Stimulated activated CD8-positive, alpha-beta memory T cell treated with anti-CD3 and anti-CD28 coated beads, Interleukin-2, amount 100 ng/mL, for 1 hour (primary cell): Measurements from ENCODE around the gene INPP5D.
"Not testable (repeated sequence)": the region's sequence is repeated elsewhere in the genome, so short reads cannot be mapped to it uniquely, and the experiment has no call there.

Source experiments
- DNase-seq, 2 donors: peaks; one replicate each; pipeline ENCODE4 v3.0.0-alpha.2; 2020; ENCODE audit warnings: low read depth in 2 of 2

Gene INPP5D

DNA sequence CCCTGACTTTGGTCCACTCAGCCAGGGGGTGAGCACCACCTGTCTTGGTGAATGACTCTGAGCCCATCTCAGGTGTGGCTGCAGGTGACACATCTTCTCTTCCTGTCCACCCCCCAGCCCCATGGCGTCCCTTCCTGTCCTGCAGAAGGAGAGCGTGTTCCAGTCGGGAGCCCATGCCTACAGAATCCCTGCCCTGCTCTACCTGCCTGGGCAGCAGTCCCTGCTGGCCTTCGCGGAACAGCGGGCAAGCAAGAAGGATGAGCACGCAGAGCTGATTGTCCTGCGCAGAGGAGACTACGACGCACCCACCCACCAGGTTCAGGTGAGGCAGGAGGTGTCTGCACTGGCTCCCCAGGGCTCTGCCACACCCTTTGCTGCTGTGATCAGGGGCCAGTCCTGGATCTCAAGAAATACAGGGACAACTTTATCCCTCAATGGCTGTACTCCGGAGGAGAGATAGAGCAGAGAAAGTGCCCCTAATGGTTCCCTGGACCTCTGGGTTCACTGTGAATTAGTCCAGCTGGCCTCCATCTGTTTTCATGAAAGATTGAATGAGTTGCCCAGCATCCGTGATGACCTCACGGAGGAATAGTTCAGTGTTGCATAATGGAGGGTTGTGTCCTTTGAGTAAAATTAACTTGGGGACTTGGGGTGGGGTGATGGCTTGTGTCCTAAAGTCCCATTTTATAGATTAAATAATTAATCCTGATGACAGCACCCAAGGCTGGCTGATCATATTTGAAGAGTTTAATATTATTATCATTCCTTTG lies 27.4 kb upstream of the INPP5D start, which contains the start of gene NEU2:
Gene NEU2, plus strand, starts transcription at position 122 of the 770 bp plus-strand sequence. Its CDS starts 0 bp downstream, at position 122.
- DNase-seq, result no peak

DNA sequence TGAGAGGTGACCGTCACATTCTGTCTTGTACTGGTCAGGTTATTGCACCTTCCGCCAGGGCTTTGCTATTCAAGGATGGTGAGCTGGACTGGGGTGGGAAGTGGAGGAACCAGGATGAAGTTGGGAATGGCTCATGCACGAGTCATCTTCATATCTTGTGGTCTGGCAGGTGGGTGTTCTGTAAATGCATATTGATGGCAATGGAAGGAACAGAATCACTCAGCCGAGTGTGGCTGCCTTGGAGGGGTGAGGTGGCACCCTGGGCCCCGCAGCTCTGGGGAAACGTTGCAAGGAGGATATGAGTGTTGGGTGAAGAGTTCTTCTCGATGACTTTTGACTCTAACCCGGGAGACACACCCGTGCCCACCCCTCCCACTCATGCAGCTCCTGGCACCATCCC lies 26.5 kb upstream of the INPP5D start:
- DNase-seq, result no peak

DNA sequence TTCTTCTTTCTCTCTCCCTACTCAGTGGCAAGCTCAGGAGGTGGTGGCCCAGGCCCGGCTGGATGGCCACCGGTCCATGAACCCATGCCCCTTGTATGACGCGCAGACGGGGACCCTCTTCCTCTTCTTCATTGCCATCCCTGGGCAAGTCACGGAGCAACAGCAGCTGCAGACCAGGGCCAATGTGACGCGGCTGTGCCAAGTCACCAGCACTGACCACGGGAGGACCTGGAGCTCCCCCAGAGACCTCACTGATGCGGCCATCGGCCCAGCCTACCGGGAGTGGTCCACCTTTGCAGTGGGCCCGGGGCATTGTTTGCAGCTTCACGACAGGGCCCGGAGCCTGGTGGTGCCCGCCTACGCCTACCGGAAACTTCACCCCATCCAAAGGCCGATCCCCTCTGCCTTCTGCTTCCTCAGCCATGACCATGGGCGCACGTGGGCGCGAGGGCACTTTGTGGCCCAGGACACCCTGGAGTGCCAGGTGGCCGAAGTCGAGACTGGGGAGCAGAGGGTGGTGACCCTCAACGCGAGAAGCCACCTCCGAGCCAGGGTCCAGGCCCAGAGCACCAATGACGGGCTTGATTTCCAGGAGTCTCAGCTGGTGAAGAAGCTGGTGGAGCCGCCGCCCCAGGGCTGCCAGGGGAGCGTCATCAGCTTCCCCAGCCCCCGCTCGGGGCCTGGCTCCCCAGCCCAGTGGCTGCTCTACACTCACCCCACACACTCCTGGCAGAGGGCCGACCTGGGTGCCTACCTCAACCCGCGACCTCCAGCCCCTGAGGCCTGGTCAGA lies 25.9 kb upstream of the INPP5D start:
- DNase-seq, result no peak

DNA sequence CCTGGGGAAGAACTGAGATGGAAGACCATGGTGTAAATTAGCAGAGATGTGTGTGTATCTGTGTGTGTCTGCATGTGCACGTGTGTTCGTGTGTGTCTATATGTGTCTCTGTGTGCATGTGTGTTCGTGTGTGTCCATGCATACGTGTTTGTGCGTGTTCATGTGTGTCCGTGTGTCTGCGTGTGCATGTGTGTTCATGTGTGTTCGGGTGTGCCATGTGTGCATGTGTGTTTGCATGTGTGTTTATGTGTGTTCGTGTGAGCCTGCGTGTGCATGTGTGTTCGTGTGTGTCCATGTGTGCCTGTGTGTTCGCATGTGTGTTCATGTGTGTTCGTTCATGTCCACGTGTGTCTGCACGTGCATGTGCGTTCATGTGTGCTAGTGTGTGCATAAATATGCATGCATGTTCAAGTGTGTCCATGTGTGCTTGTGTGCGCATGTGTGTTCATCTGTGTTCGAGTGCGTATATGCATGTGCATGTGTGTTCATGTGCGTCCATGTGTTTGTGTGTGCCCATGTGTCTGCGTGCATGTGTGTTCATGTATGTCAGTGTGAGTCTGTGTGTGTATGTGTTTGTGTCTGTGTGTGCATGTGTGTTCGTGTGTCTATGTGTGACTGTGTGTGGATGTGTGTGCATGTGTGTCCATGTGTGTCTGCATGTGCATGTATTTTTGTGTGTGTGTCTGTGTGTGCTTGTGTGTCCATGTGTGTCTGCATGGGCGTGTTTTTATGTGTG lies 24.5 kb upstream of the INPP5D start:
- no peak for DNase-seq

DNA sequence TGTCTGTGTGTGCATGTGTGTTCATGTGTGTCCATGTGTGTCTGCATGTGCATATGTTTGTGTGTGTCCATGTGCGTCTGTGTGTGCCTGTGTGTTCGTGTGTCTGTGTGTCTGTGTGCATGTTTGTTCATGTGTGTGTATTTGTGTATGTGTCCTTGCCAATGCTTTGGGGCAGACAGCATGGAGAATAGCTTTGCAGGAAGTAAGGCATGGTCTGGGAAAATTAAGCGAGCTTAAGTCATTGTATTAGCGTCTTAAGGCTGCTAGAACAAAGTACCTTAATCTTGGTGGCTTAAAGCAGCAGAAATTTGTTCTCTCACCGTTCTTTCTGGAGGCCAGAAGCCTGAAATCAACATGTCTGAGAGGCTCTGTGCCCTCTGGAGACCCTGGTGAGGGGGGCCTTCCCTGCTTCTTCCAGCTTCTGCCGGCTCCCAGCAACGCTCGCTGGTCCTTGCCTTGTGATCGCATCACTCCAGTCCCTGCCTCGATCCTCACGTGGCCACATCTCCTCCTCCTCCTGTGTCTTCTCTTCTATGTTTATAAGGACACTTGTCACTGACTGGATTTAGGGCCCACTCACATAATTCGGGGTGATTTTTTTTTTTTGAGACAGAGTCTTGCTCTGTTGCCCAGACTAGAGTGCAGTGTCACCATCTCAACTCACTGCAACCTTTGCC lies 23.8 kb upstream of the INPP5D start:
- no peak for DNase-seq

DNA sequence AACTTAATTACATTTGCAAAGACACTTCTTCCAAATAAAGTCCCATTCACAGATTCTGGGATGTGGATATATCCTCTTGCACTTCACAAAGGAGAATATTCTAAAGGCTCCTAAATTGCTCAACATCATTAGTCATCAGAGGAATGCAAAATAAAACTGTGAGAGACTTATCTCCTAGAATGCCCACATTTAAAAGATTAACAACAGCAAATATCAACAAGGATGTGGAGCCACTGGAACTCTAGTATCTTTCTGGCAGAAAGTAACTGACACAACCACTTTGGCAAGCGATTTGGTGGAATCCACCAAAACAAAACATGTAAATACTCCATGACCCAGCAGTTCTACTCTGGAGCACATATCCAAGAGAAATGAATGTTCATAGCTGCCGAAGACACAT lies 23.1 kb upstream of the INPP5D start:
- DNase-seq, result no peak

DNA sequence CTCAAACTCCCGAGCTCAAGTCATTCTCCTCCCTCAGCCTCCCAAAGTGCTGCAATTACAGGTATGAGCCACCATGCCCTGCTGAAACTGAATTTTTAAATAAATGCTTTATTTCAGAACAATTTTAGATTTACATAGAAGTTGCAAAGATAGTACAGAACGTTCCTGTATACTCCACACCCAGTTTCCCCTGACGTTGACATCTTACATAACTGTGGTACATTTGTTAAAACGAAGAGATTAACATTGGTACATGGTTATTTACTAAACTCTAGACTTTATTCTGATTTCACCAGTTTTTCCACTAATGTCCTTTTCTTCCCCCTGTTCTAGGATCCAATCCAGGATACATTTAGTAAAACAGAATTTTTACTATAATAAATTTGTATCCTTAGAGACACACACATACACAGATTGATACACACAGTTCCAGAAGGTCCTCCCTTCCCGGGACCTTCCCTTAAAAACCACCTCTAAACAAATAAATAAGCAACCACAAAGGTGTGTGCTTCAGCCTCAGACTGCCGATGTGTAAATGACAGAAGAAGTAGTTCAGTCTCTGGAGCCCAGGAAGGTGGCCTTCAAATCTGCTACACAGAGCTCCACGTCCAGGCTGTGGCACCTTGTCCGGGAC lies 20.8 kb upstream of the INPP5D start:
- no peak for DNase-seq

DNA sequence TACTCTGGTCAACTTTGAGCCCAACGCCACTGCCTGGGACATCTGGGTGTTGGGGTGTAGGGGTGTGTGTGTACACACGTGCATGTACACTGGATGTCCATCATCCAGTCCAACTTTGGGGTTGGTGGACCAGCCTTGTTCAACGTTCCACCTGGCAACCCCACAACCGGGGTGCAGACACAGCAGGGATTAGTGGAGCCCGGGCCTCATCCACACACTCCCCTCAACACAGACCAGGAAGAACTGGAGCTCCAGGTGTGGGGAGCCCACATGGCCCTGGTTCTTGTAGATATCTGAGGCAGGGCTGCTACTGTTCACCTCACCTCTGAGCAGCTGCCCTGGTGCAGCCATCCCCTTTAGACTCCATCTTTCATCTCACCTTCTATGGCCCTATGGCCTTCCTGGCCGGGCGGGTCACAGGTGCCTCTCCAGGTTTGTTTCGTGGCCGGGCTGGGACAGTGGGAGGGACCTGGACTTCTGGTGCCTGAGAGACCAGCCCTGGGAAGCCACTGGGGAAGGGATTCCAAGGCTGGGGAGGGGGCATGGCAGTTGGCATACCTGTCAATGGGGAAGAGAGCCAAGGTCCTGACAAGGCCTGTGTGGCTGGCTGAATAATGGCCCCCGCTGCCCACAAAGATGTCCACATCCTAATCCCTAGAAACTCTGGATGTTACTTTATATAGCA lies 20.2 kb upstream of the INPP5D start:
- DNase-seq, result no peak

DNA sequence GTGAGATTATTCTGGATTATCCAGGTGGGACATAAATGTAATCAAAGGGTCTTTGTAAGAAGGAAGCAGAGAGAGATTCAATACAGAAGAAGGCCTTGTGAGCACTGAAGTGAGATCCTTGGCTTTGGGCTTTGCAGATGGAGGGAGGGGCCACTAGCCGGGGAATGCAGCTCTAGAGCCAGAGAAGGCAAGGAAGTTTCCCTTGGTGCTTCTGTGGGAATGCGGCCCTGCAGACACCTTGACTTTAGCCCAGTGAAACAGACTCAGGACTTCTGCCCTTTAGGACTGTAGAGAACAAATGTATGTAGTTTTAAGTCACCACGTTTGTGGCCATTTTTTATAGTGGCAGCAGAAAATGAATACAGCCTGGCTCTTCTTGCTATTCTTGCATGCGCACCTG lies 19.6 kb upstream of the INPP5D start:
- no peak for DNase-seq

DNA sequence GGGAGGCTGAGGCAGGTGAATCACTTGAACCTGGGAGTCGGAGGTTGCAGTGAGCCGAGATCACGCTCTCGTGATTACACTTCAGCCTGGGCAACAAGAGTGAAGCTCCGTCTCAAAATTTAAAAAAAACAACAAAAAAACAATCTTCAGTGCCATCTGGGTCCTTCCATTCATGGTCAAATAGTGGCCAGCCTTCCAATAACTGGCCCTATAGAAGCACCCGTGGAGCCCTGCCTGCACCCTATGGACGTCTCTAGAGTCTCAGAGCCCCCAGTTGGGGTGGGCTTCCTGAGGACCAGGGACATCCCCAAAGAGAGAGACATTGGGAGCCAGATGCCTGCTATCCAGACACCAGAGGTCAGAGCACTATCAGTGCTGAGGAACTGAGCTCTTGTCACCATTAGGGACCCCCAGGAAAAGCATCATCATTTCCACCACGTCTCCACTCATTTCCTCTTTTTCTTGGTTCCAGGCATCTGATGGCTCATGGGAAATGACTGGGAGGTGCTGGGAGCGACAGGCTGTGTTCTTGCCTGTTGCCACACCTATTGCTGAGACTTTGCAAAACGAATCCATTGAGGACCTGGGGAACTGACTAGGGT lies 18.3 kb upstream of the INPP5D start:
- no peak for DNase-seq

DNA sequence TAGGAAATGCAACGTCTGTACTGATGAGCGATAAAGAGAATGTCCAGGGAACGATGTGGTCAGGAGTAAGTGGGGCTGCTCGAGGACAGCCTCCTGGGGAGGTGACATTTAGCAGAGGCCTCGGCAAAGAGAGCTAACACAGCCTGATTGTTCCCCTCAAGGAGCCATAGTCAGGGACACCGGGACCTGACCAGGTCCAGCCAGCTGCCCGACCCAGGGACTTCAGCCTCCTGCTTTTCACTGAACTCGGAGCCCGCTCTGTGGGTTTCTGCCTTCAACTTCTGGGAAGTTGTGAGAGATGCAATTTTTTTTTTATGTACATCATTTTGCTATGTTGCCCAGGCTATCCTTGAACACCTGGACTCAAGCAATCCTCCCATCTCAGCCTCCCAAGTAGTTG lies 17.6 kb upstream of the INPP5D start:
- DNase-seq, result no peak

DNA sequence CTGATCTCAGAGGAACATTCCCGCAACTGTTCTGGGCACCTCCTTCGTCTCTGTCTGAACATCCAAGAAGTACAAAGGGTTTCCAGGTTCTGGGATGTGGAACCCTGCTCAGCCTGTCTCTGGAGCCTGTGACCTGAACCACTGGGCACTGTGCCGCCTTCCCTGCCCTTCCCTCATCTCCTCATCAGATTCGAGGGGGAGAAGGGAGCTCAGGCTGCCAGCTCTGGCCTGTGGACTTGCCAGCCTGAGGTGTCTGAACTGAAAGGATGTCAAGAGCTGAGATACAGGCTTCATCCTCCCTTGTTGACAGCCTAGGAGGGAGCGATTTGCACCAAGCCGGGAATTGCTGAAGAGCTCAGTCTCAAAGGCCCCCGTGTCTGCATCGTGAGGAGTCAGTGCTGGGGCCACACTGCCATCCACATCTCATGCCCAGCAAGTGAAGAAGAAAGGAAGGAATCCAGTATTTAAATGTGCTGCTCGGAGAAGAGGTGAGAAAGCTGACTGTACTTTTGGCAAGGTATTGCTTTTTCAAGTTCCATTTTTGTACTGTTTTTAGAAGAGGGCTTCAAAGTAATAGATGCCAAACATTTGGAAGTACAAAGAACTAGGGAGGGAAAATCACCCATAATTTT lies 15.1 kb upstream of the INPP5D start:
- no peak for DNase-seq

DNA sequence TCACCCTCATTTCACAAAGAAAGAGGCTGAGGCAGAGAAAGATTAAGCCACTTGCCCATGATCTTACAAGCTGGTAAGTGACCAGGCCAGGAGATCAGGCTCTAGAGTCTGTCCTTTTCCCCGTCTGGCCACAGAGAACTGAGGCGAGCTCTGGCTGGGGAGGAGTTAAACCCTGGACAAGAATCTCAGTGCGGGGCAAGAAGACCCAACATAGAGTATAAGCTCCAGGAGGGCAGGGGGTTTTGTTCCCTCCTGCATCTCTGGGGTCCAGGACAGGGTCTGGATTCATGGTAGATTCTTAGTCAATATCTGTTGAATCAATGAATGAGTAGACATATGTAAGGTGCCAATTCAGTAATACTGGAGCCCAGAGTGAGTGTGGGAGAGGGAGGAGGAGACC lies 12.9 kb upstream of the INPP5D start:
- no peak for DNase-seq

DNA sequence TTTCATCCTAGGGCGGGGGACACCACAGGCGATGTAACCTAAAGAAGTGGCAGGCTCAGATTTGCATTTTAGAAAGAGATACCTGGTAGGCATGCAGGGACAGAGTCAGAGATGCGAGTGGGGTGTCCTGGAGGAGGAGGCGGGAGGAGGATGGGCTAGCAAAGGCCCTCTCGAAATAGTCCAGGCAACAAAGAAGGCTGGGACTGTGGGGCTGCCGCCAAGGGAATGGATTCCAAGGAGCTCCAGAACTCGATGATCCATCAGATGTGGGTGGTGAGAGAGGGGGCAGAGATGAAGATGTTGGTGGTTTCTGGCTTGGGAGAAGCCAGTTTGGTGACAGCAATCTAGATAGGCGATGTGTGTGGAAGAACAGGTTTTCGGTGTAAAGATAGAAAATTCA lies 12.5 kb upstream of the INPP5D start:
- no peak for DNase-seq

DNA sequence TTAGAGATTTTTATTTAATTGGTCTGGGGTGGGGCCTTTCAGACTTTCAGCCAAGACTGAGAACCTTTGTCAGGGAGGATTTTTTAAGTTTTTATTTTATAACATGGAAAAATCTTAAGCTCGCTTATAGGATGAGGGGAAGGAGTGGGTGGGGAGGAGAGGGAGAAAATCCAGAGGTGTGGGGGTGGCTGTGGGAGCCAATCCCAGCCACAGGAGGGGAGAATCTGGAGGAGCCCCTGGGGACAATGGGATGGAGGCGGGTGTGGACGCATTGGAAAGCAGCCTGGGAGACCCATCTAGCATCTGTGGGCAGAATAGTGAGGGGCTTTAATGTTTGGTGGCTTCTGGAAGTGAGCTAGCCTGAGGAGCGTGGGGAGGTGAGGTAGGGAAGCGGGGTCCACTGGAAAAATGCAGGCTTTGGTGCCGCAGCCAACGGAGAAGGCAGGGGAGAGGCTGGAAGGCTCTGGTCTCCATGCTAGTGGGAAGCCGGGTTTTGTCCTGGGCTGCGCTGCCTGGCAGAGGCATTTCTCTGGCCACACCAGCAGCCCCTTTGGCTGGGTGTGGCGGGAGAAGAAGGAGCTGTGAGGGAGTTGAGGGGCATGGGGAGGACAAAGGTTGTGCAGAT lies 11.5 kb upstream of the INPP5D start:
- no peak for DNase-seq

DNA sequence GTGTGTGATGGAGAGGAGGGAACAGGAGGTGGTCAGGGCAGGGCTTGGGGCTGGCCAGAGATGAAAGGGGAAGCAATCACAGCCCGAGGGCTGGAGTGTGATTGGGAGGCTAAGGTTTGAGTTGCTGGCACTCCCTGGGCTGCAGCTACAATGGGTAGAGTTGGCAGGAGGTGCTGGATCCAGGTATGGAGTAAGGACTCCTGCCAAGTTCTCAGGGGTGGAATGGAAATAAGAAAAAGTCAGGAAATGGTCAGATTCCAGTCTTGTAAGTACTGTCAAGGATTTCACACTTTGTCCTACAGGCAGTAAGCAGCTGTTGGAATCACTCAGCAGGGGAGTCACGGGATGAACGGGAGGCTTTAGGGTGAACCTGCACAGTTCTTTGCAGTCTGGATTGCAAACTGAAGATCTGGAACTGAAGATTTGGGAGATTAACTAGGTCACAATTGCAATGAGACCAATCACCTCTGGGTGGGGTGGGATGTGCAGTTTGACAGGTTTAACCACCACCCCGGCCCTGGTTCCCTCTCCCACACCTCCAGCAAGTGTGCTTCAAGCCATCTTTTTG lies 10.9 kb upstream of the INPP5D start:
- no peak for DNase-seq

DNA sequence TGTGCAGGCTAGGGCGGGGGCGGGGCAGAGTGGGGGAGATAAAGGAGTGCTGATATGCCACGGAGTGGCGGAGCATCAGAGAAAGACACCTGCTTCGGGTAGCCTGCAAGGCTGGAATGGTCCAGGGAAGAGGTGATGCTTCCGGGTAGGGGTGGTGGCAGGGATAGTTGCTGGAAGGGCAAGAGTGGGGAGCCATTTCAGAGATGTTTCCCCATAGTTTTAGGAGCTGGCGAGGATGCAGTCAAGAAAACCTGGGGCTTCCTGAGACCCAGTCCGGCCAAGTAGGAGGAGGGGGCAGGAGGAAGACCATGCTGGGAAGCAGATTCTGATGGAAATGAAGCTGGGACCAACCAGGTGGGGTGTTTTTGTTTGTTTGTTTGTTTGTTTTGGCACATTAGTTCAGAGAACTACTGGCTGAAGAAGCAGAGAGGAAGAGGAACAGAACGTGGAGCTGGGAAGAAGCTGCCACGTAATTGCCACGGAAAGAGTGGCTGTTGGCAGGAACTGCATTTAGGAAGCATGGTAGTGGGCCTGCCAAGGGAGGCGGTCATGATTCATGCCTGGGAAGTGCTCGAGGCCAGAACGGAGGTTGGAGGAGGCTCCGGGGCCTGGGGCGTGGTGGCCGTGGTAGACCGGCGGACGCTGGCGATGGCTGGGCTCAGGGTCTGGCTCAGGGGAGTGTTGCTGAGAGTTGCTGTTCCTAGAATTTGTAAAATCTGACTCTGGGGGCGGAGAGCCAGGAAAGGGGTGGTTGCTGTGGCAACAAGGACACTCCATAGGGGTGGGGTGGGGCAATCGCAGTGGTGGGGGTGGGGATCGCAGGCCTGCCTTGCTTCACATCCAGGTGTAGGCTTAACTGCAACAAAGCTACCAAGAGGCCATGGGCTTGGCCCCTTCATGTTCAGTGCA lies 8.6 kb upstream of the INPP5D start:
- no peak for DNase-seq

DNA sequence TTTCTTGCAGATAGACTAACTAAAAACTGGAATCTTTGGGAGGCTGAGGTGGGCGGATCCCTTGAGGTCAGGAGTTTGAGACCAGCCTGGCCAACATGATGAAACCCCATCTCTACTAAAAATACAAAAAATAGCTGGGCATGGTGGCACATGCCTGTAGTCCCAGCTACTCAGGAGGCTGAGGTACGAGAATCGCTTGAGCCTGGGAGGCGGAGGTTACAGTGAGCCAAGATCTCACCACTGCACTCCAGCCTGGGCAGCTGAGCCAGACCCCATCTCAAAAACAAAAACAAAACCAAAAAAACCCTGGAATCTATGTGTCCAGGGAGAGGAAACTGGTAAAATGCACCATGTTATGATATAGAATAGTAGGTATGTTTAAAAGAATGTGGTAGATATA lies 7.6 kb upstream of the INPP5D start:
- DNase-seq, result not testable (repeated sequence)
